Stimulated activated CD8-positive, alpha-beta memory T cell treated with anti-CD3 and anti-CD28 coated beads, Interleukin-7, amount 100 ng/mL, for 48 hours (primary cell): ENCODE measurements around the gene GJA4.

ENCODE experiments used
- DNase-seq, 2 donors: peaks; one replicate each; pipeline ENCODE4 v3.0.0-alpha.2; 2020; ENCODE audit warnings: low read depth in 1 of 2; ENCODE audit errors: extremely low read depth in 1 of 2

Gene GJA4

DNA sequence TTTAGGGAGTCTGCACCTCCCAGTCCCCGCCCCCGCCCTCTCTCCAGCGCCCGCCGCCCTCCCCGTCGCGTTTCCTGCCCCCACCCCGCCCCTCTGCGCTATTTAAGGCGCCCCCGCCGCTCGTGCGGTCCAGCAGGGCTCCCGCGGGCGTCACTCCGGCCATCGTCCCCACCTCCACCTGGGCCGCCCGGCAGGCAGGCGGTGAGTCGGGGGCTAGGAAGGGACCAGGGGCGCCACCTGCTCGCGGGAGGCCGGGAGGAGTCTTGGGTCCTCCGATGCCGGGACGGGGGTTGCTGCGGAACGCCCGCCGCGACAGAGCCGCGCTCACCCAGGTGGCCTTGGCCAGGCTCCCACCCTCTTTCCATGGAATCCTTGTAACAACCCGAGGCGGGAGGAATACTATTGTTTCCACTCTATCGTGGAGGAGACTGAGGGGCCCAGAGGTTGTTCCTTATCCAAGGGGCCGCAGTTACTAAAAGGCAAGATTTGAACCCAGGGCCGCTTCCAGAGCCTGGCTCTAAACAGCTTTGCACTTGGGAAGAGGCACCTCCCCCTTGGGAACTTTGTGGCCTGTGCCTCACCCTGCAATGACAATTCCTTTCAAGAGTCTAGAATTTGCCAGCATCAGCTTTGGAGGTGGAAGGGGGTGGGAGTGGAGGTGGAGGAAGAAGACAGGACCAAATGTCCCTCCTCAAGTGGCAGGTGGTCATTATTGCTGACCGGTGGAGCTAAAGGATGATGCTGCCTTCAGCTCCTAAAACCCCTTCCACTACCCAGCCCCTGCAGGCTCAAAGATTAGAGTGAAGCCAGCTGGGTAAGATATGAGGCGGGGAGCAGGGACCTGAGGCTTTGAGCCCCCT, at the start of gene GJA4:
TSS of gene GJA4 (plus strand) at position 132 of the 860 bp plus-strand sequence. CDS start 1,215 bp downstream, outside the sequence.
- DNase-seq = no peak

DNA sequence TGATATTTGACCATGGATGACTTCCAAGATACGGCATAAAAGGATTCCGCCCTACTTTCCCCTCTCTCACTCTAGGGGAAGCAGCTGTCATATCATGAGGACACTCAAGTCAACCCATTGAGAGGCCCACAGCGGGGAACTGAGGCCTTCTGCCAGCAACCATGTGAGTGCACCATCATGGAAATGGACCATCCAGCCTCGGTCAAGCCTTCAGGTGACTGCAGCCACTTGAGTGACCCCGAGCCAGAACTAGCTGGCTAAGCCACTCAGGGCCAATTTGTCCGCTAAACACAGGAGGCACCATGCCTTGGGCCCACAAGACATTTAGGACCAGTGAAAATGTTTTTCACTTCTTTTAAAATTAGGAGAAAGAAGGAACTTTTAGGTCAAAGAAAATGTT, 49.0 kb upstream of the GJA4 start:
- DNase-seq = no peak

DNA sequence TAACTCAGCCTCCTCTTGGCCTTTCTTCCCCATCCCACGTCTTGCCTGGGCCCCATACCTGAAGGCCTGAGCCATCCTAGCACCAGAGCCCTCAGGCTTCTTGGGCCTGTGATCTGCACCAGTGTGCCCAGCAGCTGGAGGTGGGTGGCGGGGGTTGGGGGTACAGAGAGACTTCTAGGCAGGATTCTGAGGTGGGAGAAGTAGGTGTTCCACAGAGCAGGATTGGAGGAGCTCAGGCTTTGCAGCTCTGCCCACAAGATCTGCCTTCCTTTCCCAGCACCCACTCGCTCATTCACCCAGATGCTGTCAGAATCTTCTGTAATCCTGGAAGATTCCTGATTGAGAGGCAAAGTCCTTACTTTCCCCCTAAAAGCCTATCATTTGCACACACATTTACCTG, 47.9 kb upstream of the GJA4 start:
- DNase-seq = no peak

DNA sequence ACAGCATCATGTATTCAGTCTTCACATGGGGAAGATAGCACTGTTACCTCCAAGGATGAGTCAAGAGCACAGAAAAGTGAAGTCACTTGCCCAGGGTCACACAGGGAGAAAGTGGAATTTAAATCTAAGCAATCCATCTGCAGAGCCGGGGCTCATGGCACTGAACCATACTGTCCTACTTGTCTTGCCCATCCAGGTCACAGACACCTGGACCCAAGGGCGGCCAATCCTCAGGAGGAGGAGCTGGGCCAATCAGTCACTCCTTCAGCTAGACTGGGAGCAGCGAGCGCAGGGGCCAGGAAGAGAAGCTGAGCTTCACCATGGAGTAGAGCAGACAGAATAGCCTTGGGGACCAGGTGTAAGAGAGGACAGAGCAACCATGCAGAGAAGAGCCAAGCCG, 47.1 kb upstream of the GJA4 start:
- no peak for DNase-seq

DNA sequence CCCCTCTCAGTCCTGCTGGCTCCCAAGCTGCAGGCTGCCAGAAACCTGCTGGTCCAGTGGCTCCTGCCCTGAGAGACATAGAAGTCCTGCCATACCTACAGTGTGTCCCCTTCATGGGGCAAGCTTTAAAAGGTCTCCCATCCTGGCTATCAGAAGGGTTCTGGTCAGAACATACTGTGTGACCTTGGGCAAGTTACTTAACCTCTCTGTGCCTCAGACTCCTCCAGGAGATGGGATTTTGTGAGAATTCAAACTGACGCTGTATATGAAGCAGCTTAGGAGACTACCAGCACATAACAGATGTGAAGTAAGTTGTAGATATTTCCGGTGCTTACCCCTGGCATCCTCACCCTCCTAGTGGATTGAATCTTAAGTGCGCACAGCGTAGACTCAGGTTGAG, 46.7 kb upstream of the GJA4 start:
- no peak for DNase-seq

DNA sequence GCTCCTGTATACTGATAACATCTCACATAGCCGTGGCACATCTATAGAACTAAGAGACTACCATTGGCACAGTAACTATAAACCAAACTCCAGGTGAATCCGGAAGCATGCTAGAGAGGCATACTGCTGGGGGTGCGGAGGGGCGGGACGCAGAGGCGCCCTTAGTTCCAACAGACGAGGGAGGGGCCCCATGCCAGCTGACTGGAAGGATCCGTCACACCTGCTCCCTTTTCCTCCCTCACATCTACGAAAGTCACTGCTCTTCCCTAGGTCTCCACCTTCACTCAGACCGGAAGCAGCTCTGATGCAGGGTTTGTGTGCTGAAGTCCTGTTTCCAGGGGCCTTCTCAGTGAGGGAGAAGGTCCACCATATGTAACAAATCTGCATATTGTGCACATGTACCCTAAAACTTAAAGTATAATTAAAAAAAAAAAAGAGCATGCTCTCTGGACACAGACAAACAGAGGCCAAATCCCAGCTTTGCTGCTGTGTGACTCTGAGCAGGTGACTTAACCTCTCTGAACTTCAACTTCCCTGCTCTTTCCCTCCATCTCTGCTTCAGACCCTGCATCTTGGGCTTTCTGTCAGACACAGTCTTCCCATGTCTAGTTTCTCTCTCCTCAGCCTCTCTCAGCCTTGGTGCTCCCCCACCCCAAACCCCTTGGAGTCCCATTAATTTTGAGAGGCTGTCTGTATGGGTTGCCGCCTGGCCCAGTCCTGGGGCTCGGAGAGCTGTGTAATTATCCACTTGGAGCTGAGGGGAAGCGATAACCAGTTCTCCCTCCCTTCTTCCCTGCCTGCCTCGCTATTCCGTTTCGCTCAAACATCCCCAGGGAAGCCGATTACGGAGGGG, 45.8 kb upstream of the GJA4 start:
- no peak for DNase-seq

DNA sequence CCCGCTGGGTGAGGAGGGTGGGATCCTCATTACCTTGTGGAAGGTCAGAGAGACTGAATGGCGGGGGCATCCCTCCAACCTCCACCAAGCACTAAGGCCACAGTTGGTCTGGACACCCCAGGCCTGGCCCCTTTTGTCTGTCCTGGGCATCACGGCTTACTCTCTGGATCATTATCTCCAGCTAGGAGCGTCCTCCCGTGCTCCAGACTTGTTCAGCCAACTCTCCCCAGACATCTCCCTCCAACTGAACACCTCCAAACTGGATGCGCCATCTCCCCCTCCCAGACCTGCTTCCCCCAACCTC, 45.2 kb upstream of the GJA4 start:
- no peak for DNase-seq

DNA sequence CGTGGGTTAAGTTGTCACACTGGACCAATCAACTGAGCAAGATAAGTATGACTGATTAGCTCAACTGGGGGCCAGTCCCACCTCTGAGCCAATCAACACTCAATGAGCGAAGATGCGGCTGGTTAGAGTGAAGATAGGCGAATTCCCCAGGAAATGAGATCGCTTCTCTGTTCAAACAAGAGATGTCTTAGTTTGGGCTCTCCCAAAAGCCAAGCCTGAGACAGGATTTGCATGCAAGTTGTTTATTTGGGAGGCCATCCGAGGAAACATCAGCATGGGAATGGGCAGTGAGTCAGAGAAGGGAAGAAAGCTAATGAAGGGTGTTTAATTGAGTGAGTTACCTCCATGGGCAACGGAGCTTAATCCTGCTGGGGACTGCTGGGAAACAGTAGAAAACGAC, 42.8 kb upstream of the GJA4 start:
- DNase-seq = no peak

- DNase-seq = no peak
These were observed 42.2 kb upstream of the GJA4 start for GRCh38 chr1:34750610-34751009.

DNA sequence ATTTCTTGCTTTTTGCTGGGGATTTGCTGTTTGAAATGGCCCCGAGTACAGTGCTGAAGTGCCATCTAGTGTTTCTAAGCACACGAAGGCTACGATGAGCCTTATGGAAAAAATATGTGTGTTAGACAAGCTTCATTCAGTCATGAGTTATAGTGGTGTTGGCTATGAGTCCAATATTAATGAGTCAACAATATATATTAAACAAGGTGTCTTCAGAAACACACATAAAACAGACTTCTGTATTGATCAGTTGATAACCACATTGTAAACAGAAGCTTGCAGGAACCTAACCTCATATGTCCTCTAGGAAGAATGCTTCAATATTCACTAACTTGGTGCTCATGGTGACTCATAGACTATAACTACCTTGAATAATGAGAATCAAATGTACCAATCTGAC, 39.6 kb upstream of the GJA4 start:
- no peak for DNase-seq

- no peak for DNase-seq
These were observed 37.7 kb upstream of the GJA4 start, which contains the start of gene GJB5 for GRCh38 chr1:34754964-34755637. GJB5 (plus strand) TSS chr1:34755047; CDS start chr1:34757331, 2,284 bp downstream.

- no peak for DNase-seq
These were observed 36.8 kb upstream of the GJA4 start for GRCh38 chr1:34755961-34756360.

- no peak for DNase-seq
These were observed 35.4 kb upstream of the GJA4 start for GRCh38 chr1:34757386-34757785.

GRCh38 chr1:34758751-34759150, 34.0 kb upstream of the GJA4 start:
- DNase-seq = no peak

DNA sequence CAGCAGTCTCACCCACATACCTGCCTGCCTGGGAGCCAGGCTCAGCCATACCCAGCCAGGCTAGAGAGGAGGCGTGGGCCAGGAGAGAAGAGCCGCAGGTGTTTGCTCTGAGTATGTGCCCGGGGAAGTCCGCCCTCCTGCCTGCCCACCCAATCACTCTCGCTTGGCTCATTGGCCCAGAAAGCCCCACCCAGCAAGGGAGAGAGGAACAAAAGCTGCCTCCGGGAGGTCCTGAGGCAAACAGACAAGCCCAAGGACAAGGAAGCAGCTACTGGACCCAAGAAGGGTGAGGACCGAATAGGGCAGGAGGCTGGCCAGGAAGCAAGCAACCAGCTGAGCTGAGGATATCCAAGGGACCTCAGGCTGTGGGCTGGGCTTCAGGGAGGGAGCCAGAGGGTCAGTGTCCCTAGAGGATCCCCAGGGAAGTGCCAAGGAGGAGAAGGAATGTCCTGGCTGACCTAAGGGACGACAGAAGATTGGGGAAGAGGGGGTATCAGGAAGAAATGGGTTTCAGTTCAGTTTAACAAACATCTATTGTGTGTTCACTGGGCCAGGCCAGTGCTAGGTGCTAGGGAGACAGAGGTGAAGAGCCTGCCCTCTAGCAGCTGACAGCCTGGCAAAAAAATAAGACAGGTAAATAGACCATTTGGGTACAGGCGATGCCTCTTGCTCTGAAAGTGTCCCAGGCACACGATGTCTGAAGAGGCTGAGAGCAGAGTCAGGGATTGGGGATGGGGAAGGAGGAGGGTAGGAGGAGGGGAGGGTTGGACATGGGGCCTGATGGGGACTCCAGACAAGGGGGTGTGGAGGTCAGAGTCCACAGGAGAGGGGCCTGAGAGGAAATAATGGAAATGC, 33.1 kb upstream of the GJA4 start, which contains the start of gene GJB4:
TSS of gene GJB4 (plus strand) at position 238 of the 855 bp plus-strand sequence. CDS start 1,515 bp downstream, outside the sequence.
- no peak for DNase-seq

DNA sequence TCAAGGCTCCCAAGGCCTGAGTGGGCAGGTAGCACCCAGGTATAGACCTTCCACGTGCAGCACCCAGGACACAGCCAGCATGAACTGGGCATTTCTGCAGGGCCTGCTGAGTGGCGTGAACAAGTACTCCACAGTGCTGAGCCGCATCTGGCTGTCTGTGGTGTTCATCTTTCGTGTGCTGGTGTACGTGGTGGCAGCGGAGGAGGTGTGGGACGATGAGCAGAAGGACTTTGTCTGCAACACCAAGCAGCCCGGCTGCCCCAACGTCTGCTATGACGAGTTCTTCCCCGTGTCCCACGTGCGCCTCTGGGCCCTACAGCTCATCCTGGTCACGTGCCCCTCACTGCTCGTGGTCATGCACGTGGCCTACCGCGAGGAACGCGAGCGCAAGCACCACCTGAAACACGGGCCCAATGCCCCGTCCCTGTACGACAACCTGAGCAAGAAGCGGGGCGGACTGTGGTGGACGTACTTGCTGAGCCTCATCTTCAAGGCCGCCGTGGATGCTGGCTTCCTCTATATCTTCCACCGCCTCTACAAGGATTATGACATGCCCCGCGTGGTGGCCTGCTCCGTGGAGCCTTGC, 31.5 kb upstream of the GJA4 start:
- no peak for DNase-seq

DNA sequence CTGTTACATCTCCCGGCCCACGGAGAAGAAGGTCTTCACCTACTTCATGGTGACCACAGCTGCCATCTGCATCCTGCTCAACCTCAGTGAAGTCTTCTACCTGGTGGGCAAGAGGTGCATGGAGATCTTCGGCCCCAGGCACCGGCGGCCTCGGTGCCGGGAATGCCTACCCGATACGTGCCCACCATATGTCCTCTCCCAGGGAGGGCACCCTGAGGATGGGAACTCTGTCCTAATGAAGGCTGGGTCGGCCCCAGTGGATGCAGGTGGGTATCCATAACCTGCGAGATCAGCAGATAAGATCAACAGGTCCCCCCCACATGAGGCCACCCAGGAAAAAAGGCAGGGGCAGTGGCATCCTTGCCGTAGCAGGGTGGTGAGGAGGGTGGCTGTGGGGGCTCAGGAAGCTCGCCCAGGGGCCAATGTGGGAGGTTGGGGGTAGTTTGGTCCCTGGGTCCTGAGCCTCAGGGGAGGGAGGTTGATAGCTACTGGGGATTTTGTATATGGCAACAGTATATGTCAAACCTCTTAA, 31.0 kb upstream of the GJA4 start:
- no peak for DNase-seq

GRCh38 chr1:34762474-34763141, 30.2 kb upstream of the GJA4 start:
- no peak for DNase-seq

DNA sequence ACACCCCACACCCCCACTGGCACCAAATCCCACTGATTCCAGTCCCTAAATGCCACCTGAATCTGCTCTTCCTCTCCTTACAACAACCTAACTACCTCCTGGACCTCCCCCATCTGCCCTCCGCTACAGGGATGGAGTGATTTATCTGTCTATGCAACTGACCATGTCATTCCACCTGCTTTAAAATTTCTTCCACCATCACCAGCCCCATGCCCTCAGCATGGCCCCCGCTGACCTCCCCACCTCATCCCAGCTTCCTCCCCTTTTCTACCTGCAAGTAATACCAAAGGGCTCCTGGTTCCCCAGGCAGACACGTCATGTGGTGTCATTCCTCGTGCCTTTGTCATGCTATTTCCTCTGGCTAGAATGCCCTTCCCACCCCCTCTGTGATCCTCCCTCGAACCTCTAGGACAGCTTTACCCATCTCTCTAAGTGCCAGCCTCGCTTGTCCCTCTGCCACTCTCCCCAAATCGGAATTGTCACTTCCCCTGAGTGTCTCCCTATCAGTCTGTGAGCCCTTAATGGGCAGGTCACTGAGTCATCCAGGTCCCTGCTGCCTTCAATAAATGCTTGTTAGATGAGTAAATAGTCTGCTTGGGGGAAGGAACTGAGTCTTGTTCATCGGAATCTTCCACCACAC, 29.5 kb upstream of the GJA4 start:
- DNase-seq = no peak
